ENCODE measurements around the gene LIN28B. TPM values are rescaled to one million over a fixed set of nuclear protein-coding genes. Genes with fewer than 3 reads are reported as not detected.

Gene LIN28B
- polyA plus RNA-seq, 2 of the 4 experiments (the other 2 are of a cell fraction) = 3.6 to 7.2 TPM

DNA sequence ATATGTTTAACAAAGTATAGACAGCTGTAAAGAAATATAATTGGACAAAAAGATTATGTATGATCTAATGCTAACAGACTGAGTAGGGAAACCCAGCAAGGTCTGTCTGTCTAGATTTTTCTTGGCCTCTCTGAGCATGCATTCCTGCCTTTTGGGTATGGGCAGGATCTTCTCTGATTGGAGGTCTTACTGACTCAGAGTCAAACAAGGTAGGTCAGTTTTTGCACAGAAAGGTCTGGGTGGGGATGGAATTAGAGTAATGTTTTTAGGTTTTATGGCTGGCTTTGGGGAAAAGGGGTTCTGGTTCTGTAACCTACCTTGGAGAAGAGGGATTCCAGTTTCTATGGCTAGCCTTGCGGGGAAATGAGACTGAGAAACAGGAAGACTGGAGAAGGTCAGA lies 65.5 kb downstream of the LIN28B start:
- 92% methylated on average over 1 of the region's 1 CpG for WGBS (ENCODE audit: missing lambda C conversion rate)
- no peak for FAIRE-seq
- POLR2A ChIA-PET = no interaction called here

DNA sequence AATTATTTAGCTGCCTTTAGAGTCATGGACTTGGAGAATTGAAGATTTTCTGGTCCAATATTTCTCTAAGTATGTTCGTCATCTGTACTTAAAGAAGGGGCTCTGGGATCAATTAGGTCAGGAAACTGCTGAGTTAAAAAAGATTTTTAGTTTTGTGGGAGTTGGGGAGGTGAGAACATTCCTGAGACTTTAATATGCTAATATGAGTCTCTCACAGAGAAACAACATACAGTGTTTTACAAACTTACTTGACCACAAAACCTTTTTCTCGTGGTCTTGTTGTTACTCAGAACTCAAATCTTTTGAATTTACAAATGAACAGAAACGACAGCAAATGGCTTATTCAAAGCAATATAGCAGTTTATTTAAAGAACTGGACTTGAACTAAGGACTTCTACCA lies 67.9 kb downstream of the LIN28B start:
- POLR2A ChIA-PET = no interaction called here
- Histone ChIP-seq H3K4me3 (no peak overlapping the region), H3K4me2 (no peak overlapping the region), H3K27ac (no peak overlapping the region), H3K9me3 (no peaks in the 10 kb centered on the region), H3K4me1 (no peaks in the 10 kb centered on the region)
- FAIRE-seq = no peak
- no peak for DNase-seq (ENCODE audit: low read depth in 1 of 2, low spot score in 1 of 2)
- no peak for ATAC-seq
- 78% methylated on average over 3 of the region's 3 CpGs for WGBS (ENCODE audit: missing lambda C conversion rate)
- CTCF ChIA-PET = no interaction called here
- TF ChIP-seq, protein P1, sequence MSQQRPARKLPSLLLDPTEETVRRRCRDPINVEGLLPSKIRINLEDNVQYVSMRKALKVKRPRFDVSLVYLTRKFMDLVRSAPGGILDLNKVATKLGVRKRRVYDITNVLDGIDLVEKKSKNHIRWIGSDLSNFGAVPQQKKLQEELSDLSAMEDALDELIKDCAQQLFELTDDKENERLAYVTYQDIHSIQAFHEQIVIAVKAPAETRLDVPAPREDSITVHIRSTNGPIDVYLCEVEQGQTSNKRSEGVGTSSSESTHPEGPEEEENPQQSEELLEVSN (IDR thresholded peaks at IDR 0.05; ENCODE audit: borderline replicate concordance, low read depth) = no peak
- TF ChIP-seq HEYL (CRISPR knock-in tag; IDR thresholded peaks at IDR 0.05) (no peak), SMC3 (IDR thresholded peaks at IDR 0.05) (no peak), RAD21 (conservative IDR thresholded peaks at IDR 0.05 in 1 of 2, IDR thresholded peaks at IDR 0.05 in 1 of 2) (no peak), MAZ (IDR thresholded peaks at IDR 0.05; ENCODE audit: borderline replicate concordance, low read depth, low read length) (no peak), ESRRA (IDR thresholded peaks at IDR 0.05; ENCODE audit: borderline replicate concordance, low read length) (no peak), KDM5A (IDR thresholded peaks at IDR 0.05) (no peak), FOSL2 (IDR thresholded peaks at IDR 0.05) (no peak), FOSL2 (CRISPR knock-in tag; IDR thresholded peaks at IDR 0.05) (no peak), CHD4 (IDR thresholded peaks at IDR 0.05; ENCODE audit: borderline replicate concordance) (no peak), SREBF2 (IDR thresholded peaks at IDR 0.05) (no peak), HOXA7 (CRISPR knock-in tag; IDR thresholded peaks at IDR 0.05) (no peak), FOXS1 (CRISPR knock-in tag; IDR thresholded peaks at IDR 0.05) (no peak), MYC (IDR thresholded peaks at IDR 0.05; ENCODE audit: borderline replicate concordance, low read length) (no peak), MAFK (IDR thresholded peaks at IDR 0.05; ENCODE audit: partially characterized antibody) (no peak), RFX5 (IDR thresholded peaks at IDR 0.05) (no peak), HOXB13 (CRISPR knock-in tag; IDR thresholded peaks at IDR 0.05; ENCODE audit: low read depth) (no peak), POLR2AphosphoS2 (conservative IDR thresholded peaks at IDR 0.05; ENCODE audit: low read length) (no peak)
- TF ChIP-seq, protein P2, sequence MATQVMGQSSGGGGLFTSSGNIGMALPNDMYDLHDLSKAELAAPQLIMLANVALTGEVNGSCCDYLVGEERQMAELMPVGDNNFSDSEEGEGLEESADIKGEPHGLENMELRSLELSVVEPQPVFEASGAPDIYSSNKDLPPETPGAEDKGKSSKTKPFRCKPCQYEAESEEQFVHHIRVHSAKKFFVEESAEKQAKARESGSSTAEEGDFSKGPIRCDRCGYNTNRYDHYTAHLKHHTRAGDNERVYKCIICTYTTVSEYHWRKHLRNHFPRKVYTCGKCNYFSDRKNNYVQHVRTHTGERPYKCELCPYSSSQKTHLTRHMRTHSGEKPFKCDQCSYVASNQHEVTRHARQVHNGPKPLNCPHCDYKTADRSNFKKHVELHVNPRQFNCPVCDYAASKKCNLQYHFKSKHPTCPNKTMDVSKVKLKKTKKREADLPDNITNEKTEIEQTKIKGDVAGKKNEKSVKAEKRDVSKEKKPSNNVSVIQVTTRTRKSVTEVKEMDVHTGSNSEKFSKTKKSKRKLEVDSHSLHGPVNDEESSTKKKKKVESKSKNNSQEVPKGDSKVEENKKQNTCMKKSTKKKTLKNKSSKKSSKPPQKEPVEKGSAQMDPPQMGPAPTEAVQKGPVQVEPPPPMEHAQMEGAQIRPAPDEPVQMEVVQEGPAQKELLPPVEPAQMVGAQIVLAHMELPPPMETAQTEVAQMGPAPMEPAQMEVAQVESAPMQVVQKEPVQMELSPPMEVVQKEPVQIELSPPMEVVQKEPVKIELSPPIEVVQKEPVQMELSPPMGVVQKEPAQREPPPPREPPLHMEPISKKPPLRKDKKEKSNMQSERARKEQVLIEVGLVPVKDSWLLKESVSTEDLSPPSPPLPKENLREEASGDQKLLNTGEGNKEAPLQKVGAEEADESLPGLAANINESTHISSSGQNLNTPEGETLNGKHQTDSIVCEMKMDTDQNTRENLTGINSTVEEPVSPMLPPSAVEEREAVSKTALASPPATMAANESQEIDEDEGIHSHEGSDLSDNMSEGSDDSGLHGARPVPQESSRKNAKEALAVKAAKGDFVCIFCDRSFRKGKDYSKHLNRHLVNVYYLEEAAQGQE (IDR thresholded peaks at IDR 0.05) = no peak
- TF ChIP-seq, protein P3, sequence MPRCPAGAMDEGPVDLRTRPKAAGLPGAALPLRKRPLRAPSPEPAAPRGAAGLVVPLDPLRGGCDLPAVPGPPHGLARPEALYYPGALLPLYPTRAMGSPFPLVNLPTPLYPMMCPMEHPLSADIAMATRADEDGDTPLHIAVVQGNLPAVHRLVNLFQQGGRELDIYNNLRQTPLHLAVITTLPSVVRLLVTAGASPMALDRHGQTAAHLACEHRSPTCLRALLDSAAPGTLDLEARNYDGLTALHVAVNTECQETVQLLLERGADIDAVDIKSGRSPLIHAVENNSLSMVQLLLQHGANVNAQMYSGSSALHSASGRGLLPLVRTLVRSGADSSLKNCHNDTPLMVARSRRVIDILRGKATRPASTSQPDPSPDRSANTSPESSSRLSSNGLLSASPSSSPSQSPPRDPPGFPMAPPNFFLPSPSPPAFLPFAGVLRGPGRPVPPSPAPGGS (IDR thresholded peaks at IDR 0.05) = no peak

More for the DNA sequence above, 65.5 kb downstream of the LIN28B start:
- no peak for ATAC-seq
- no peak overlapping the region for H3K4me2 ChIP-seq
- H3K4me3 ChIP-seq = no peak overlapping the region
- CTCF ChIA-PET = no interaction called here
- no peaks in the 10 kb centered on the region for H3K9me3 ChIP-seq
- H3K4me1 ChIP-seq = no peaks in the 10 kb centered on the region; the same call in 2 of the 3 replicates
- no peak overlapping the region for H3K27ac ChIP-seq
- no peak for DNase-seq (ENCODE audit: low read depth in 1 of 2, low spot score in 1 of 2)
- TF ChIP-seq JUN (IDR thresholded peaks at IDR 0.05) (no peak), ZSCAN20 (CRISPR knock-in tag; IDR thresholded peaks at IDR 0.05) (no peak), RCOR1 (IDR thresholded peaks at IDR 0.05; ENCODE audit: low read depth, low read length) (no peak), ZFP36 (IDR thresholded peaks at IDR 0.05; ENCODE audit: borderline replicate concordance, partially characterized antibody) (no peak), SREBF2 (IDR thresholded peaks at IDR 0.05) (no peak), NFE2L2 (conservative IDR thresholded peaks at IDR 0.05; ENCODE audit: low read length) (no peak), POLR2A (IDR thresholded peaks at IDR 0.05; ENCODE audit: low read length) (no peak), RFX5 (IDR thresholded peaks at IDR 0.05) (no peak), HOXA7 (CRISPR knock-in tag; IDR thresholded peaks at IDR 0.05) (no peak), NPAS2 (CRISPR knock-in tag; IDR thresholded peaks at IDR 0.05; ENCODE audit: borderline replicate concordance) (no peak), HEYL (CRISPR knock-in tag; IDR thresholded peaks at IDR 0.05) (no peak), ESRRA (IDR thresholded peaks at IDR 0.05; ENCODE audit: borderline replicate concordance, low read length) (no peak), ZC3H11A (IDR thresholded peaks at IDR 0.05) (no peak), GATA3 (IDR thresholded peaks at IDR 0.05; ENCODE audit: borderline replicate concordance) (no peak), CEBPB (IDR thresholded peaks at IDR 0.05) (no peak), FOXS1 (CRISPR knock-in tag; IDR thresholded peaks at IDR 0.05) (no peak), EHMT2 (IDR thresholded peaks at IDR 0.05; ENCODE audit: low read depth) (no peak)
- TF ChIP-seq, protein P4, sequence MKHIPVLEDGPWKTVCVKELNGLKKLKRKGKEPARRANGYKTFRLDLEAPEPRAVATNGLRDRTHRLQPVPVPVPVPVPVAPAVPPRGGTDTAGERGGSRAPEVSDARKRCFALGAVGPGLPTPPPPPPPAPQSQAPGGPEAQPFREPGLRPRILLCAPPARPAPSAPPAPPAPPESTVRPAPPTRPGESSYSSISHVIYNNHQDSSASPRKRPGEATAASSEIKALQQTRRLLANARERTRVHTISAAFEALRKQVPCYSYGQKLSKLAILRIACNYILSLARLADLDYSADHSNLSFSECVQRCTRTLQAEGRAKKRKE (CRISPR knock-in tag; IDR thresholded peaks at IDR 0.05; ENCODE audit: low read depth) = no peak
- TF ChIP-seq, protein P5, sequence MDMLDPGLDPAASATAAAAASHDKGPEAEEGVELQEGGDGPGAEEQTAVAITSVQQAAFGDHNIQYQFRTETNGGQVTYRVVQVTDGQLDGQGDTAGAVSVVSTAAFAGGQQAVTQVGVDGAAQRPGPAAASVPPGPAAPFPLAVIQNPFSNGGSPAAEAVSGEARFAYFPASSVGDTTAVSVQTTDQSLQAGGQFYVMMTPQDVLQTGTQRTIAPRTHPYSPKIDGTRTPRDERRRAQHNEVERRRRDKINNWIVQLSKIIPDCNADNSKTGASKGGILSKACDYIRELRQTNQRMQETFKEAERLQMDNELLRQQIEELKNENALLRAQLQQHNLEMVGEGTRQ (IDR thresholded peaks at IDR 0.05) = no peak
